Choroid plexus epithelial cell (primary cell): ENCODE data around the gene MGAT5.

Source experiments
- DNase-seq: peaks from one replicate; pipeline ENCODE4 v3.0.0-alpha.2; 2010; ENCODE audit warnings: low read depth
- H3K4me3 ChIP-seq: 2 replicates; pipeline ENCODE4 v1.5.1; 2011; ENCODE audit warnings: low read depth, mild to moderate bottlenecking, control low read depth, low read length, moderate library complexity
- TF ChIP-seq, protein P1 (sequence below): conservative IDR thresholded peaks from 2 replicates; pipeline ENCODE4 v1.5.1; 2011; ENCODE audit warnings: low read depth, mild to moderate bottlenecking, control low read depth, inconsistent platforms, low read length, moderate library complexity

MGAT5 gene

DNA sequence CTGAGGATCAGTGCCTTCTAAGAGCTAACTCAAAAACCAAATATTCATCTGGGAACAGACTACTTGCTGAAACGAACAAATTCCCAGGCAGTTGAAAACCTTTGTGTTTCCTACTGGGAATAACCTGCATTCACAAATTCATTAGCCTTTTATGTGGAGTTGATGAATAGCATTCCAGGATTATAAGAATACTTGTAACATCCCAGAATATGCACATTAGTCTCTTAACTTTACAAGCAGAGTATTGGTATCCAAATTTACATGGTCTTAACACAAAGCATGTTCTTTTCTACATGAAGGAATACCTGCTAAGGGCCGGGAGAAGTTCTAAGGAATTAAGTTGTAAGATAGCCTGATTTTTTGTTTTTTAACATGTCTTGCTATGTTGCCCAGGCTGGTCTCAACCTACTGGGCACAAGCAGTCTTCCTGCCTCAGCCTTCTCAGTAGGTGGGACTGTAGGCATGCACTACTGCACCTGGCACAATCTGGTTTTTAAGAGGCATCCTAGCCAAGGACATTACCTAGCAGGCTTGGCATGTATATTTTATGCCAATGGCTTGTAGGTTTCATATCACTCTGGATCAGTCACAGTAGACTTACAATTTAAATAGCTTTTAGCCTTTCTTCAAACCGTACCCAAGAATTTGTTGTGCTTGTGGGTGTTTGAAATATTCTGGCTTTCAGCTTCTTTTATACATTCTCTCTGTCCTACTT is 50.7 kb downstream of the MGAT5 start:
- no peak overlapping the region for H3K4me3 ChIP-seq
- DNase-seq: no peak
- TF ChIP-seq, protein P1, sequence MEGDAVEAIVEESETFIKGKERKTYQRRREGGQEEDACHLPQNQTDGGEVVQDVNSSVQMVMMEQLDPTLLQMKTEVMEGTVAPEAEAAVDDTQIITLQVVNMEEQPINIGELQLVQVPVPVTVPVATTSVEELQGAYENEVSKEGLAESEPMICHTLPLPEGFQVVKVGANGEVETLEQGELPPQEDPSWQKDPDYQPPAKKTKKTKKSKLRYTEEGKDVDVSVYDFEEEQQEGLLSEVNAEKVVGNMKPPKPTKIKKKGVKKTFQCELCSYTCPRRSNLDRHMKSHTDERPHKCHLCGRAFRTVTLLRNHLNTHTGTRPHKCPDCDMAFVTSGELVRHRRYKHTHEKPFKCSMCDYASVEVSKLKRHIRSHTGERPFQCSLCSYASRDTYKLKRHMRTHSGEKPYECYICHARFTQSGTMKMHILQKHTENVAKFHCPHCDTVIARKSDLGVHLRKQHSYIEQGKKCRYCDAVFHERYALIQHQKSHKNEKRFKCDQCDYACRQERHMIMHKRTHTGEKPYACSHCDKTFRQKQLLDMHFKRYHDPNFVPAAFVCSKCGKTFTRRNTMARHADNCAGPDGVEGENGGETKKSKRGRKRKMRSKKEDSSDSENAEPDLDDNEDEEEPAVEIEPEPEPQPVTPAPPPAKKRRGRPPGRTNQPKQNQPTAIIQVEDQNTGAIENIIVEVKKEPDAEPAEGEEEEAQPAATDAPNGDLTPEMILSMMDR: no peak

DNA sequence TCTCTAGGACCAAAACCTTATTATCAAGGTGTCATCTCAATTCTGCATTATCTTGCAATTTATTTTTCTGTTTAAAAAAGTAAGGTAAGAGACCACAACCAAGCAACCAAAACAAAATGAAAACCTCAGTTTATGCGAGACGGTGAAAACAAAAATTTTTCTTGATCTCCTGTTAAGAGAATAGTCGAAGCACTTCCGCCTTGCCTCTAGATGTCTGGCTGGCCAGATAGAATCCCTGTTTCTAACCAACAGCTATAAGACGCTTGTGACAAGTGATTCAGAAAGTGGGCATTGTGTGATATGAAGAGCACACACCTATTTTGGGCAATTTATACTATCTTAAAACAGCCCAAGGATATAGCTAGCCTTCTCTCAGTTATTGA is 51.2 kb downstream of the MGAT5 start:
- no peak for DNase-seq
- TF ChIP-seq, protein P1: no peak
- no peak overlapping the region for H3K4me3 ChIP-seq

DNA sequence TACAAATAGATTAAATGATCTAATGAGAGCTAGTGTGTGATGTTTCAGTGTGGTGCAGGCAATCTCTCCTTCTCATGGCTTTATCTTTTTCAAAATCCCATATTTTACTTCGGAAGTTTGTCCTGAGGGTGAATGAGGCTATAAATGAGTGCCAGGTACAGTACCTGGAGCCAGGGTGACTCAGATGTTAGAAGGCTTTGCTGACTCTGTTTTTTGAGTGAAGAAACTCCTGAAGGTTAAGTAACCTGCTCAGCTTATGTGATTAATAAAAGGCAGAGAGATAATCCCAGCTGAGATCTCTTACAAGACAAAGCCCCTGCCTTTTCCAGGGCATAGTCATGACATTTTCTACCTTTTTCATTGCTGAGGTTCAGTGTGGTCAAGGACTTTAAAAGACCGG is 52.6 kb downstream of the MGAT5 start:
- TF ChIP-seq, protein P1: no peak
- no peak overlapping the region for H3K4me3 ChIP-seq
- DNase-seq: no peak

DNA sequence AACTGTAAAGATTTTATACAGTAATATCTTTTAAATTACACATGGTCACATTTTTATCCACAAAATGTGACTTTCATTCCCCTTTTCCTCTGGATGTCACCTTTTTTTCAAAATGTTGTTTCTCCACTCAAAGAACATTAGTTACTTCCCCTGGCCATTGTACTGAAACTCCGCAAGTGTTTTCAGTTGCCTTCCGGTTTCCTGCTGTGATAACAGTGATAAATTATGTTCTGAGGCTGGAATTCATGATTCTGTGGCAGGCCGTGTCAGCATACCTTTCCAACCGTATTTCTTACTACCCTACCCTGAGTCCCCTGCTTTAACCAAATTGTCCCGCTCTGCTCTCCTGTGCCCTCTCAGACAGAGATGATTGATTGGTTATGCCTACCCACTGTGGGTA is 53.5 kb downstream of the MGAT5 start:
- peak; percentile 65 for DNase-seq
- TF ChIP-seq, protein P1: no peak
- H3K4me3 ChIP-seq: no peak overlapping the region

DNA sequence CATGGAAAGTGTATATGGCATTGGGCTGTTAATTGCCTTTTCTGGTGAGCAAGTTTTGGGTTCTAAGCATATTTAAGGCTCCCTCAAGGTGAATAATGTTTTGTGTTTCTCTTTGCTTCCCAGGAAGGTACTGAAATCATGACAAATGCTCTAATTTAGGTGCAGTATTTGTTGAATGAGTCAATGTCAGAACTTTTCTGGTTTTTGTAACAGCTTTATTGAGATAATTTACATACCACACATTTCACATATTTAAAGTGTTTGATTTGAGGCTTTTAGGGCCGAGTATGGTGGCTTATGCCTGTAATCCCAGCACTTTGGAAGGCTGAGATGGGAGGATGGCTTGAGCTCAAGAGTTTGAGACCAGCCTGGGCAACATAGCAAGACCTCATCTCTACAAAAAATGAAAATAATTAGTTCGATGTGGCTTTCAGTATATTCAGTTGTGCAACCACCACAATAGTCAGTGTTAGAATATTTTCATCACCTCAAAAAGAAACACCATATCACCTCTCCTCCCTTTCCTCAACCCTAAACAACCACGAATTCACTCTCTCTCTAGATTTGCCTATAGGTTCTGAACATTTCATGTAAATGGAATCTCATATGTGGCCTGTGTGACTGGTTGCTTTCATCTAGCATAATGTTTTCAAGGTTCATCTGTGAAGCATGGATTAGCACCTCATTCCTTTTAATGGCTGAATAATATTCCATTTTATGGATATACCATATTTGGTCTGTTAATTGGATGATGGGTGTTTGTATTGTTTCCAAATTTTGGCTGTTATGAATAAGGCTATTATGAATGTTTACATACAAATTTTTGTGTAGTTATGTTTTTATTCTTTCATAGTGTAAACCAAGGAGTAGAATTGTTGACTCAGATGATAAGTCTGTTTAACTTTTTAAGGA is 54.9 kb downstream of the MGAT5 start:
- DNase-seq: no peak
- no peak overlapping the region for H3K4me3 ChIP-seq
- TF ChIP-seq, protein P1: no peak

DNA sequence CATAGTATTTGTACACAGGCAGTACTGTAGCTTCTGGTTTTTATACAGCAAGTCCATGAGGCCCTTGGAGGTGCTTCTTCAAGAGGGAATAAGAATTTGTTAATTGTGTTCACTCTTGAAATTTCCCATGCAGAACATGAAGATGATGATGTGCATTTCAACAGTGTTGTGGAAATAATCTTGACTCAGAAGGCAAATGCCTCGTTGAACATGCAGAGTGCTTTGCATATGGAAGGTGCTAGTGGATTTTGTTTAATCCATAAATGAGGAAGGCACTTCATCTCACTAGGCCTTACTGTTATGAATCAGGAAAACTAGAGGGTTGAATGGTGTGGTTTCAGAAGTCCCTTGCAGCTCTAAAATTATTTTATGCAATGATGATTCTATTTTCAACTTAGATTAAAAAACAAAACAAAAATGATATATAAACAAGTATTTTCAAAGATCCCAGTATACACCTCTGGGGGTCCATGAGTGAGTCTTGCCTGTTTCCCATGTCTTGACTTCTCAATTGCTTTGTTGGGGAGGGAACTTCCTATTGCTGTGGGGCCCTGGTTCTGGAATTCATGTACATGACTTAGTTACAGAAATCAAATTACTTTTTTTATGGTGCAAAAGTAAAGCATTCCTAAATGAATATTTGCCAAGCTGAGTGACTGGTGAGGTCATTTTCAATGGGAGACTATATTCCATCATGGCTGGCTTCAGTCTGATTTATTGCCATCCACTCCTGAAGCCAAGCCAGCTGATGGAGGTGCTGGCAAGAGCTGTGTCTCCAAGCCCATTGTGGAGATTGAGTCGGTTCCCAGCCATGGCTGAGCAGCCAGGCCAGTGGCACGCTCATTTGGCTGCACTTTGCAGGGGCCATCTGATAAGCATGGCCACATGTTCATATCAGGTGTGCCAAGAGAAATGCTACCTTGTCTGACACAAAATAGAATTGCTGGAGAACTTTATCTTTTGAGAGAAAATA is 56.5 kb downstream of the MGAT5 start:
- TF ChIP-seq, protein P1: no peak
- DNase-seq: no peak
- no peak overlapping the region for H3K4me3 ChIP-seq
